CMK (cell line): ENCODE data around the gene TADA2A.

Experiments
- DNase-seq: peaks from one replicate; pipeline ENCODE4 v3.0.0-alpha.2; 2010; ENCODE audit warnings: low read depth

Gene TADA2A

DNA sequence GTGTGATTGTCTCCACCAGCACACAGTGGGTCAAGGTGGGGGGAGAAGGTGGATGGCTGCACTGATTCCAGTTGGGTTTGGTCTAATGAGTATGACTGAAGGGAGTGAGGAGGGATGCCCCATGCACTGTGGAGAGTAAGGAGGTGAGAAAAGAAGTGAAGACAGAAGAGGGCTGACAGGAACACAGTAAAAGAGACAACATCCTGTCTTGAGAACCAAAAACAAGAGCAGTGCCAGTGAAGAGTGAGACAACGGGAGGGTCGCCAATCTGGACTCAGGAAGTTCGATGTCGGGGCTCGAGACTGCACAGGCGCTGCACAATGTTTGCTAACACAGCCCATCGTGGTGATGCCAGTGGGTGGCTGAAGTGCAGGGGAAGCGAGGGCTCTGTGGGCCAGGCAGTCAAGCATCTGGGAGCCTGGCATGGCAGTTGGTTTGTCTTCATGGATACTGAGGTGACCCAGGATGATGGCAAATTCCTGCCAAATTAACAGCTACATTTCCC, 117.1 kb downstream of the TADA2A start:
- no peak for DNase-seq

DNA sequence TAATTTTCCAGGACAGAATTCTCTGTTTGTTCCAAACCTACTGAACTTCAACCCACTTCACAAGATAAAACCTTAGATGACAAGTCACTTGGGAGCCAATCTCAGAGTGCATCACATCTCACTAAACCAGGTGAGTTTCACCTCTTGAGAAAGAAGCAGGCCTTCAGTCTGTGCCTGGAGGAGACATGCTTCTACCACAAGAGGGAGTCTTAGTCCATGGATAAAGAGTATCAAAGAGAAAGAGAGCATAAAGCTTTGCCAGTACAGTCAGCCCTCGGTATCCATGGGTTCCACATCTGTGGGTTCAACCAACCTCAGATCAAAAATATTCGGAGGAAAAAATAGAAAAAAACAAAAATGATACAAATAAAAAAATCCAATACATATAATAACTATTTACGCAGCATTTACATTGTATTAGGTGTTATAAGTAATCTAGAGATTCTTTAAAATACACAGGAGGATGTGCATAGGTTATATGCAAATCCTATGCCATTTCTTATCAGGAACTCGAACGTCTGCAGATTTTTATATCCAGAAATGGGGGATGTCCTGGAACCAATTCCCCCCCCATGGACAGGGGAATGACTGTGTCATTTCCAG, 120.7 kb downstream of the TADA2A start:
- DNase-seq: peak; percentile 31
